Measurements from ENCODE around the gene CYP4F8.

DNA sequence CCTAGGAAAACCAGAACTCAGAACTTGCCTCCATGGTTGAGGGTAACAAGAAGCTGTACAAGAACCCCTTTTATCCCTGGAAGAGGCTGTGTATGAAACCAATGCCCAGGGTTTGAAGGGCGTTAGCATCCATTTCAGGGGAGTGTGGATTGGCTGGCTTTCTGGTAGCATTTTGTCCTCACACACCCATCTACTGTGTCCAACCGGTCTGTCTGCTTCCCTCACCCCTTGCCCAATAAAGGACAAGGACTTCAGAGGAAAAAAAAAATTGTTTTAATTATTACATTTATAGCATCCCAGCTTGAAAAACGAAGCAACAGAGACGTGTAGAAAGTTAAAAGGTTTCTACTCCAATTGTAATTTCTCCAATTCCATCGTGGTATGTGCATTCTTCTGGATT, 2.7 kb upstream of the CYP4F8 start:
- TF ChIP-seq, protein P1, sequence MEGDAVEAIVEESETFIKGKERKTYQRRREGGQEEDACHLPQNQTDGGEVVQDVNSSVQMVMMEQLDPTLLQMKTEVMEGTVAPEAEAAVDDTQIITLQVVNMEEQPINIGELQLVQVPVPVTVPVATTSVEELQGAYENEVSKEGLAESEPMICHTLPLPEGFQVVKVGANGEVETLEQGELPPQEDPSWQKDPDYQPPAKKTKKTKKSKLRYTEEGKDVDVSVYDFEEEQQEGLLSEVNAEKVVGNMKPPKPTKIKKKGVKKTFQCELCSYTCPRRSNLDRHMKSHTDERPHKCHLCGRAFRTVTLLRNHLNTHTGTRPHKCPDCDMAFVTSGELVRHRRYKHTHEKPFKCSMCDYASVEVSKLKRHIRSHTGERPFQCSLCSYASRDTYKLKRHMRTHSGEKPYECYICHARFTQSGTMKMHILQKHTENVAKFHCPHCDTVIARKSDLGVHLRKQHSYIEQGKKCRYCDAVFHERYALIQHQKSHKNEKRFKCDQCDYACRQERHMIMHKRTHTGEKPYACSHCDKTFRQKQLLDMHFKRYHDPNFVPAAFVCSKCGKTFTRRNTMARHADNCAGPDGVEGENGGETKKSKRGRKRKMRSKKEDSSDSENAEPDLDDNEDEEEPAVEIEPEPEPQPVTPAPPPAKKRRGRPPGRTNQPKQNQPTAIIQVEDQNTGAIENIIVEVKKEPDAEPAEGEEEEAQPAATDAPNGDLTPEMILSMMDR (IDR thresholded peaks at IDR 0.05), result no peak
- no peak for TF ChIP-seq EZH2 (IDR thresholded peaks at IDR 0.05)

Data from neural progenitor cell (in vitro differentiated cells).